Fibroblast of the aortic adventitia (primary cell): ENCODE measurements around the gene TNKS1BP1. TPM values are rescaled to one million over a fixed set of nuclear protein-coding genes. Genes with fewer than 3 reads are reported as not detected.

Experiments used
- DNase-seq: peaks from one replicate; pipeline ENCODE4 v3.0.0-alpha.2; 2010; ENCODE audit warnings: low read depth
- H3K4me3 ChIP-seq: 2 replicates; pipeline ENCODE4 v1.5.1; 2011; ENCODE audit warnings: low read depth, mild to moderate bottlenecking, control low read depth, low read length, moderate library complexity
- total RNA-seq: library from RNA; depleted of rRNA; stranded (reverse); fragments of >200 nt; gene quantifications from 2 replicates; pipeline ENCODE4 v1.2.3, GENCODE V29; 2012; ENCODE audit warnings: low replicate concordance
- TF ChIP-seq, protein P1 (sequence below): IDR thresholded peaks from 2 replicates; pipeline ENCODE4 v1.5.1; 2011; ENCODE audit warnings: mild to moderate bottlenecking, low read length, control low read depth, inconsistent platforms; ENCODE audit not compliant: insufficient read depth

Gene TNKS1BP1
- total RNA-seq, 1 donor = 70.0 TPM

DNA sequence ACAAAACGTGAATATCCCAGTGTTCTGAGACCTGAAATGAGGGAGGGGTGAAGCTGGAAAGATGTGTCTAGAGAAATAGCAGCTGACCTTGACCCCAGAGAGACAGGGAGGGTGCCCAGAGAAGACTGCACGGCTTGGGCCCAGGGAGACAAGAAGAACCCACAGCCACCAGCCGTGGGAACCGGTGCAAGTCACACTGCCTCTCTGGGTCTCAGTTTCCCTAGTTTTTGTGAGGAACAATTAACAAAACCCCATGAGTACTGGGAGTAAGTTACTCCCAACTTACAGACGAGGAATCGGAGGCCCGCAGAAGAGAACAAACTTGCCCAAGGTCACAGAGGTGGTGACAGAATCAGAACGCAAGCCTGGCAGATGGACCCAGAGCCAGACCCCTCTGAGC is 19.2 kb downstream of the TNKS1BP1 start:
- no peak overlapping the region for H3K4me3 ChIP-seq
- DNase-seq = no peak
- TF ChIP-seq, protein P1, sequence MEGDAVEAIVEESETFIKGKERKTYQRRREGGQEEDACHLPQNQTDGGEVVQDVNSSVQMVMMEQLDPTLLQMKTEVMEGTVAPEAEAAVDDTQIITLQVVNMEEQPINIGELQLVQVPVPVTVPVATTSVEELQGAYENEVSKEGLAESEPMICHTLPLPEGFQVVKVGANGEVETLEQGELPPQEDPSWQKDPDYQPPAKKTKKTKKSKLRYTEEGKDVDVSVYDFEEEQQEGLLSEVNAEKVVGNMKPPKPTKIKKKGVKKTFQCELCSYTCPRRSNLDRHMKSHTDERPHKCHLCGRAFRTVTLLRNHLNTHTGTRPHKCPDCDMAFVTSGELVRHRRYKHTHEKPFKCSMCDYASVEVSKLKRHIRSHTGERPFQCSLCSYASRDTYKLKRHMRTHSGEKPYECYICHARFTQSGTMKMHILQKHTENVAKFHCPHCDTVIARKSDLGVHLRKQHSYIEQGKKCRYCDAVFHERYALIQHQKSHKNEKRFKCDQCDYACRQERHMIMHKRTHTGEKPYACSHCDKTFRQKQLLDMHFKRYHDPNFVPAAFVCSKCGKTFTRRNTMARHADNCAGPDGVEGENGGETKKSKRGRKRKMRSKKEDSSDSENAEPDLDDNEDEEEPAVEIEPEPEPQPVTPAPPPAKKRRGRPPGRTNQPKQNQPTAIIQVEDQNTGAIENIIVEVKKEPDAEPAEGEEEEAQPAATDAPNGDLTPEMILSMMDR = no peak

DNA sequence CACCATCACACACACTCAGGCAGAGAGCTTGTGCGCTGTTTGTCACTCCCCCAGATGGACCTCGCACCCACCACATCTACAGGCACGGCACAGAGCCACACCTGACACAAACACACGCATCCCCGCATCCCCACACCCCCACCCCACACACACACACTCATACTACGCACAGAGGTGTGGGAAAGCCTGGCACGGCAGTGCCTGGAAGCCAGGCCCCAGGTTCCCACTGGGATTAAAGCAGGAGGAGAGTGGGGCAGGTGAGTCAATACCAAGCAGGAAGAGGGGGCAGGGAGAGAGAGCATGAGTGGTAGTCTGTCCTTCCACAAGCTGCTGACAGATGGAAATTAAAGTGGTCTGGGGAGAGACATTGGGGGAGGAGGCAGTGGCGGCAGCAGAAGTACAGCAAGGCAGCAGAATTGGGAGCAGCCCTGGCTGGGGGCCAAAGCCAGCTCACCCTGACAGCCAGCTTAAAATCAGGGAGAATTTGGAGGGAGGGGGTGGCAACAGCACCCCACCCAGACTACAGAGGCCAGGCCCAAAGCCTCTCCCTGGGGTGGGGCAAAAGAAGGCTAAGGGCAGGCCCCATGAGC is 20.7 kb downstream of the TNKS1BP1 start:
- TF ChIP-seq, protein P1 = no peak
- H3K4me3 ChIP-seq = no peak overlapping the region
- DNase-seq = peak; percentile 62

DNA sequence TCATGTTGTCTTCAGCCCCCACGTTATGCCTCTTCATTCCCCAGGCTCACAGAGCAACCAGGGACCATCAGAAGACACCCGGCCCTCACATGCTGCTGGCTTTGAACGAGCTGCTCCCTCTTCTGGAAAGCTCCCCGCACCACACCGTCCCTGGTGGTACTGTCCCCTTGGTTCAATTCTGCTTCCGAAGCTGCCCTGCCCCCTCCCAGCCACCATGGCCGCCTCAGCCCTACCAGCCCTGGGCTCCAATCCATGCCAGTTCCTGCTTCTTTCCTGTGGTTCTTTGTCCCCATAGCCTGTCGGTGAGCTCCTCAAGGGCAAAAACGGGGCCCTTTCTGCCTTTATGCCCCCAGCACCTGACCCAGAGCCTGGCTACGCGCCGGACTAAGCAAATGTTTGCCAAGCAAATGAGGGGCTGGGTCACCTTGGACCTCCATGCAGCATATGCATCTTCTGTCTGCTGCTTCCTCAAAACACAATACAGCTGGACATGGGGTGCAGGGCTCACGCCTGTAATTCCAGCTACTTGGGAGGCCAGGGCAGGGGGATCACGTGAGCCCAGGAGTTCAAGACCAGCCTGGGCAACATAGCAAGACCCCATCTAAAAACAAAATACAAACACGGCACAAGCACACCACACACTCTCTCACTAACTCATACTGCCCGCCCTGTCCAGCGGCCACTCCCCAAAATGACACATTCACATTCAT is 21.3 kb downstream of the TNKS1BP1 start:
- no peak overlapping the region for H3K4me3 ChIP-seq
- no peak for DNase-seq
- TF ChIP-seq, protein P1 = no peak

GRCh38 chr11:57302489-57302888 is 22.3 kb downstream of the TNKS1BP1 start:
- no peak for DNase-seq
- TF ChIP-seq, protein P1 = no peak
- H3K4me3 ChIP-seq = no peak overlapping the region

GRCh38 chr11:57301711-57302423 is 22.9 kb downstream of the TNKS1BP1 start:
- no peak overlapping the region for H3K4me3 ChIP-seq
- TF ChIP-seq, protein P1 = no peak
- no peak for DNase-seq

- TF ChIP-seq, protein P1 = no peak
- H3K4me3 ChIP-seq = no peak overlapping the region
- DNase-seq = no peak
Measured at GRCh38 chr11:57300785-57301184, 24.0 kb downstream of the TNKS1BP1 start.
